PC-3 (cell line): ENCODE results near the gene CREM. TPM values are rescaled to one million over a fixed set of nuclear protein-coding genes. Genes with fewer than 3 reads are reported as not detected.

Source experiments
- ATAC-seq: fragments of 200-7000 bp; cut with Tn5 transposase; 2 replicates; pipeline ENCODE4 v1.9.1; 2020; ENCODE audit warnings: mild to moderate bottlenecking, moderate library complexity
- BruUV-seq: library from RNA; stranded (reverse); fragments of 400-500 nt; replicated peaks from 2 replicates; lab custom pipeline; 2021; lab: Mats Ljungman, UMichigan
- CTCF ChIA-PET: fragments of 300-600 bp; sonication (Branson Sonifier 250); formaldehyde crosslinking; loops from one replicate; lab custom pipeline; 2022; ENCODE audit warnings: antibody characterized with exemption; lab: Charles Lee
- POLR2A ChIA-PET: fragments of 300-600 bp; sonication (Branson Sonifier 250); formaldehyde crosslinking; loops from one replicate; lab custom pipeline; 2022; ENCODE audit warnings: antibody characterized with exemption; ENCODE audit not compliant: unreplicated experiment; lab: Charles Lee
- DNase-seq: peaks from one replicate; pipeline ENCODE4 v3.0.0-alpha.2; 2015
- H2AFZ ChIP-seq: fragments of 300-600 bp; sonication (generic); 2 replicates; pipeline ENCODE4 v1.6.0; 2016; ENCODE audit warnings: antibody characterized with exemption, low read length
- H3F3A ChIP-seq: fragments of 300-600 bp; sonication (generic); one replicate; pipeline ENCODE4 v1.6.0; 2017; ENCODE audit warnings: antibody characterized with exemption, low read length, control low read depth, mild to moderate bottlenecking; ENCODE audit not compliant: unreplicated experiment
- H3K27ac ChIP-seq: fragments of 300-600 bp; sonication (generic); 2 replicates; pipeline ENCODE4 v1.5.1; 2016; ENCODE audit warnings: mild to moderate bottlenecking, low read length
- H3K27me3 ChIP-seq: fragments of 300-600 bp; sonication (generic); 2 replicates; pipeline ENCODE4 v1.6.1; 2016; ENCODE audit warnings: low read length, mixed read lengths
- H3K36me3 ChIP-seq: fragments of 300-600 bp; sonication (generic); 2 replicates; pipeline ENCODE4 v1.6.1; 2016; ENCODE audit warnings: low read depth, mixed run types, low read length, mixed read lengths
- H3K4me1 ChIP-seq: fragments of 300-600 bp; sonication (generic); 2 replicates; pipeline ENCODE4 v1.5.1; 2016; ENCODE audit warnings: low read length; ENCODE audit not compliant: insufficient read depth
- H3K4me2 ChIP-seq: fragments of 300-600 bp; sonication (generic); 2 replicates; pipeline ENCODE4 v1.6.0; 2016; ENCODE audit warnings: low read length
- H3K4me3 ChIP-seq: fragments of 300-600 bp; sonication (generic); 2 replicates; pipeline ENCODE4 v1.5.1; 2016; ENCODE audit warnings: mild to moderate bottlenecking, low read length, mixed read lengths
- H3K79me2 ChIP-seq: fragments of 300-600 bp; sonication (generic); 2 replicates; pipeline ENCODE4 v1.6.1; 2017; ENCODE audit warnings: low read length, mixed read lengths
- H3K9ac ChIP-seq: fragments of 300-600 bp; sonication (generic); 2 replicates; pipeline ENCODE4 v1.6.0; 2016; ENCODE audit warnings: mild to moderate bottlenecking, low read length
- H3K9me2 ChIP-seq: fragments of 300-600 bp; sonication (generic); replicated peaks from 2 replicates; pipeline ENCODE4 v1.6.1; 2016; ENCODE audit warnings: mixed run types, low read length, mixed read lengths
- H3K9me3 ChIP-seq: fragments of 300-600 bp; sonication (generic); 2 replicates; pipeline ENCODE4 v1.6.1; 2016; ENCODE audit warnings: low read length, mixed read lengths
- H4K20me1 ChIP-seq: fragments of 300-600 bp; sonication (generic); 2 replicates; pipeline ENCODE4 v1.6.1; 2016; ENCODE audit warnings: low read length, mixed read lengths
- EZH2 ChIP-seq: fragments of 300-600 bp; sonication (generic); IDR thresholded peaks from one replicate; pipeline ENCODE4 v1.6.1; 2017; ENCODE audit warnings: antibody characterized with exemption, mild to moderate bottlenecking, low read length; ENCODE audit not compliant: unreplicated experiment
- EZH2phosphoT487 ChIP-seq: fragments of 300-600 bp; sonication (generic); IDR thresholded peaks from 2 replicates; pipeline ENCODE4 v1.6.1; 2018; ENCODE audit warnings: mild to moderate bottlenecking, antibody characterized with exemption, low read length, borderline replicate concordance
- intact Hi-C: fragments of 100-400 bp; cut with micrococcal nuclease; formaldehyde crosslinking; loops from 2 replicates; pipeline ENCODE4 v1.9.0; 2023
- total RNA-seq: library from RNA; depleted of rRNA; stranded (reverse); fragments of >200 nt; gene quantifications from 2 replicates; pipeline ENCODE4 v1.2.3, GENCODE V29; 2014
- TF ChIP-seq, protein P1 (sequence below): fragments of 300-600 bp; sonication (generic); conservative IDR thresholded peaks from 2 replicates; pipeline ENCODE4 v1.5.1; 2017; ENCODE audit warnings: antibody characterized with exemption, low read depth, mild to moderate bottlenecking, low read length

The CREM gene
- total RNA-seq, 1 experiment from 2014 or later: 195 TPM

DNA sequence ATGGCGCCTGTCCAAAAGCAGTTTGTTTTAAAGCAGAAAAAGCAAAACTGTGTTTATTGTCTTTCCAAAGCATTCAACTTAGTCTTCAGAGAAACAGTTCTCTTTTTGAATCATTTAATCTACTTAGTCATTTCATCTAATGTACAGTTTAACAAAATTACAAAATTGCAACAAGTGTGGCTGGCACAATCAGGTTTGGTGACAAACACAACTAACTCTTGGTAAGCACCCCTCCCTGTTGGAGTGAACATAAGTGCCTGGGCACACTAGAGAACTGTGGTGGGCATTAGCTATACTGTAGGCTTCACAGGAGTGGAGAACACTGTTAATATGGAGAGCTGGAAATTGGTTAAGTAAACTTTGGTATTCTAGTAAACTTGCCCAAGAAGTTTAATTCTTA, 6.9 kb downstream of the CREM start:
- ATAC-seq: no peak
- Histone ChIP-seq H3K4me2 (no peak overlapping the region), H3K4me3 (no peak overlapping the region), H3K79me2 (peaks cover 78% of the 10 kb centered on the region), H3K36me3 (no peaks in the 10 kb centered on the region), H3K4me1 (peaks cover 30% of the 10 kb centered on the region), H3K27ac (no peak overlapping the region), H3K9me3 (no peaks in the 10 kb centered on the region), H3K9ac (no peak overlapping the region), H3K27me3 (no peaks in the 10 kb centered on the region), H3K9me2 (no peaks in the 10 kb centered on the region), H4K20me1 (peaks cover 22% of the 10 kb centered on the region; the same call in 1 of the 2 replicates), H3F3A (peaks cover 10% of the 10 kb centered on the region), H2AFZ (no peak overlapping the region)
- TF ChIP-seq, protein P1, sequence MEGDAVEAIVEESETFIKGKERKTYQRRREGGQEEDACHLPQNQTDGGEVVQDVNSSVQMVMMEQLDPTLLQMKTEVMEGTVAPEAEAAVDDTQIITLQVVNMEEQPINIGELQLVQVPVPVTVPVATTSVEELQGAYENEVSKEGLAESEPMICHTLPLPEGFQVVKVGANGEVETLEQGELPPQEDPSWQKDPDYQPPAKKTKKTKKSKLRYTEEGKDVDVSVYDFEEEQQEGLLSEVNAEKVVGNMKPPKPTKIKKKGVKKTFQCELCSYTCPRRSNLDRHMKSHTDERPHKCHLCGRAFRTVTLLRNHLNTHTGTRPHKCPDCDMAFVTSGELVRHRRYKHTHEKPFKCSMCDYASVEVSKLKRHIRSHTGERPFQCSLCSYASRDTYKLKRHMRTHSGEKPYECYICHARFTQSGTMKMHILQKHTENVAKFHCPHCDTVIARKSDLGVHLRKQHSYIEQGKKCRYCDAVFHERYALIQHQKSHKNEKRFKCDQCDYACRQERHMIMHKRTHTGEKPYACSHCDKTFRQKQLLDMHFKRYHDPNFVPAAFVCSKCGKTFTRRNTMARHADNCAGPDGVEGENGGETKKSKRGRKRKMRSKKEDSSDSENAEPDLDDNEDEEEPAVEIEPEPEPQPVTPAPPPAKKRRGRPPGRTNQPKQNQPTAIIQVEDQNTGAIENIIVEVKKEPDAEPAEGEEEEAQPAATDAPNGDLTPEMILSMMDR: no peak
- TF ChIP-seq EZH2phosphoT487 (no peak), EZH2 (no peak)
- ChIA-PET CTCF (no interaction called here), POLR2A (no interaction called here)
- BruUV-seq: no TSS peak
- intact Hi-C loops: no loop called here
- DNase-seq: no peak

DNA sequence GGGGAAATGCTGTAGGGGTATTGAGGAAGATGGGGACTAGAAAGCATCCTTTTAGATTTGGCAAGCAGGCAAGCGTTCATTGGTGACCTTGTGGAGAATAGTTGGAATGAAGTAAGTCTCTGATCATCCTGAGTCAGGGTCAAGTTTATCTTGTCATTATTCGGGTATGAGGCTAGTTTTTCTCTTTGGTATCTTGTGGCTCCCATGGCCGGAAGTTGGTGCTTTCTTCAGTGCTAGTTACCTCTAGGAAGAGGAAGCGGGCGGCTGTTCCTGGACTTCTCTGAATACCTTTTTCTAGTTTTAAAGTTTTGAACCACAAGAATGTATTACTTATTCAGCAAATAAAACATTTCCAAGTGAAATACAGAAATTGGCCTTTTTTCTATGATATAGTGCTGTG, 9.2 kb downstream of the CREM start:
- TF ChIP-seq EZH2phosphoT487 (no peak), EZH2 (no peak)
- TF ChIP-seq, protein P1: no peak
- H2AFZ ChIP-seq: no peak overlapping the region
- intact Hi-C loops: no loop called here
- no peaks in the 10 kb centered on the region for H3K36me3 ChIP-seq
- H3K9ac ChIP-seq: no peak overlapping the region
- no peaks in the 10 kb centered on the region for H3K9me2 ChIP-seq
- DNase-seq (no peak), ATAC-seq (no peak)
- BruUV-seq: no TSS peak
- H3F3A ChIP-seq: no peaks in the 10 kb centered on the region
- no peak overlapping the region for H3K4me2 ChIP-seq
- no peaks in the 10 kb centered on the region for H3K27me3 ChIP-seq
- ChIA-PET POLR2A (no interaction called here), CTCF (no interaction called here)
- no peaks in the 10 kb centered on the region for H3K9me3 ChIP-seq
- H3K4me1 ChIP-seq: peaks cover 7% of the 10 kb centered on the region
- H3K27ac ChIP-seq: no peak overlapping the region
- no peak overlapping the region for H3K4me3 ChIP-seq
- peaks cover 62% of the 10 kb centered on the region for H3K79me2 ChIP-seq
- peaks cover 9% of the 10 kb centered on the region; the same call in 1 of the 2 replicates for H4K20me1 ChIP-seq

DNA sequence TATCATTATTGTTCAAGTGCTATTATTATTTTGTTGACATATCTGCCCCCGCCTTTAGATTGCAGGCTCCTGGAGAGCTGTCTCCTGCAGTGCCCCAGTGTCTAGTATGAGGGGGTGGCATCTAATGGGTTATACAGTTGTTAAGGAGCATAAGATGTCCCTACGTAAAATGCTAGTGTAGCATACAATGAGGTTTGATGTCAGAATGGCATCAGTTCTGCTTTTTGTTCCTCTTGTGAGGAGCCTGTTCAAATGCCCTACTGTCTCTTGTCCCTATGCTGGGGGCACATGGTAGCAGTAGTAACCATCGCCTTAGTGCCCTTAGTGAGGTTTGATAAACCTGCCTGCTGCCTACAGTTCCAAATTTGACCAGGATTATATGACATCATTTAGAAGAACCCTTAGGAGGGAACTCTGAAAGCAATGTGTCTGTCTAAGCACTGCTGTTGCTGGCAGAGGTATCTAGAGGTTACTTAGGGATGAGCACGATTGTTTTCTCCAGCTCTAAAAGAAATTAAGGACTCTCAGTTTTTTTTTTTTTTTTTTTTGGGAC, 9.7 kb downstream of the CREM start:
- TF ChIP-seq, protein P1: no peak
- TF ChIP-seq EZH2phosphoT487: no peak
- TF ChIP-seq EZH2: no peak
- Histone ChIP-seq H3K4me1 (peaks cover 3% of the 10 kb centered on the region), H2AFZ (no peak overlapping the region), H3F3A (no peaks in the 10 kb centered on the region), H3K9me2 (no peaks in the 10 kb centered on the region), H3K27ac (no peak overlapping the region), H3K27me3 (no peaks in the 10 kb centered on the region), H3K79me2 (peaks cover 61% of the 10 kb centered on the region), H3K9ac (no peak overlapping the region), H4K20me1 (peaks cover 4% of the 10 kb centered on the region; the same call in 1 of the 2 replicates), H3K4me3 (no peak overlapping the region), H3K9me3 (no peaks in the 10 kb centered on the region), H3K4me2 (no peak overlapping the region), H3K36me3 (no peaks in the 10 kb centered on the region)
- ATAC-seq (peak; percentile 21), DNase-seq (no peak)
- ChIA-PET POLR2A (no interaction called here), CTCF (no interaction called here)
- BruUV-seq: no TSS peak
- intact Hi-C loops: no loop called here
